Mesenchymal stem cell (in vitro differentiated cells and primary cell): ENCODE measurements around the gene FEM1B.

Source experiments
- DNase-seq: peaks from one replicate; pipeline ENCODE4 v3.0.0-alpha.2; 2013
- H2AFZ ChIP-seq: one replicate; pipeline ENCODE4 v1.6.1; 2013; ENCODE audit warnings: low read depth, mild to moderate bottlenecking, control low read depth, inconsistent platforms, low read length, moderate library complexity
- H2AK5ac ChIP-seq: 2 replicates; pipeline ENCODE4 v1.6.1; 2013; ENCODE audit warnings: low read length, moderate library complexity, mild to moderate bottlenecking, inconsistent platforms; ENCODE audit not compliant: severe bottlenecking
- H2BK120ac ChIP-seq: one replicate; pipeline ENCODE4 v1.6.1; 2013; ENCODE audit warnings: low read depth, mild to moderate bottlenecking, inconsistent platforms, low read length, moderate library complexity
- H2BK12ac ChIP-seq, 2 experiments: one replicate each; pipeline ENCODE4 v1.6.1; 2013; ENCODE audit warnings: inconsistent platforms in 2 of 2, low read length in 2 of 2, mild to moderate bottlenecking in 2 of 2, moderate library complexity in 2 of 2, control low read depth in 1 of 2
- H2BK15ac ChIP-seq: one replicate; pipeline ENCODE4 v1.6.1; 2013; ENCODE audit warnings: mild to moderate bottlenecking, low read depth, inconsistent platforms; ENCODE audit not compliant: poor library complexity, severe bottlenecking
- H2BK5ac ChIP-seq: 2 replicates; pipeline ENCODE4 v1.6.1; 2013; ENCODE audit warnings: low read depth, mild to moderate bottlenecking, low read length, control low read depth, inconsistent platforms; ENCODE audit not compliant: poor library complexity, severe bottlenecking
- H3K14ac ChIP-seq, 2 experiments: one replicate each; pipeline ENCODE4 v1.6.1; 2013; ENCODE audit warnings: inconsistent platforms in 2 of 2, low read length in 2 of 2, control low read depth in 1 of 2, mild to moderate bottlenecking in 1 of 2, moderate library complexity in 1 of 2
- H3K18ac ChIP-seq, 2 experiments: one replicate each; pipeline ENCODE4 v1.6.1; 2013; ENCODE audit warnings: inconsistent platforms in 2 of 2, low read length in 2 of 2, control low read depth in 1 of 2, low read depth in 1 of 2, mild to moderate bottlenecking in 1 of 2
- H3K23ac ChIP-seq, 2 experiments: one replicate each; pipeline ENCODE4 v1.6.1; 2013; ENCODE audit warnings: inconsistent platforms in 2 of 2, low read length in 2 of 2, mild to moderate bottlenecking in 2 of 2, moderate library complexity in 2 of 2, control low read depth in 1 of 2
- H3K27ac ChIP-seq: 2 replicates; pipeline ENCODE4 v1.5.1; 2013; ENCODE audit warnings: mild to moderate bottlenecking, moderate library complexity, low read length, control low read depth, inconsistent platforms; ENCODE audit not compliant: poor library complexity, severe bottlenecking
- H3K27me3 ChIP-seq, 2 experiments: 2 replicates each; pipeline versions ENCODE4 v1.6.1 to v1.7.0; 2013; ENCODE audit warnings: low read length in 2 of 2, mild to moderate bottlenecking in 2 of 2, moderate library complexity in 2 of 2, control low read depth in 1 of 2, inconsistent platforms in 1 of 2; ENCODE audit not compliant: control insufficient read depth in 1 of 2, insufficient read depth in 1 of 2
- H3K36me3 ChIP-seq, 2 experiments: 2 replicates each; pipeline versions ENCODE4 v1.6.1 to v1.7.0; 2013; ENCODE audit warnings: low read length in 2 of 2, control low read depth in 1 of 2, inconsistent platforms in 1 of 2, low read depth in 1 of 2, mild to moderate bottlenecking in 1 of 2; ENCODE audit not compliant: insufficient read depth in 2 of 2, control insufficient read depth in 1 of 2
- H3K4ac ChIP-seq, 2 experiments: one replicate each; pipeline ENCODE4 v1.6.1; 2013; ENCODE audit warnings: inconsistent platforms in 2 of 2, low read length in 2 of 2, mild to moderate bottlenecking in 2 of 2, moderate library complexity in 2 of 2, control low read depth in 1 of 2, low read depth in 1 of 2
- H3K4me1 ChIP-seq: 2 replicates; pipeline ENCODE4 v1.6.1; 2013; ENCODE audit warnings: low read depth, low read length, control low read depth; ENCODE audit not compliant: control insufficient read depth, insufficient read depth
- H3K4me2 ChIP-seq: 2 replicates; pipeline ENCODE4 v1.6.1; 2013; ENCODE audit warnings: low read length, mild to moderate bottlenecking, inconsistent platforms; ENCODE audit not compliant: poor library complexity, severe bottlenecking
- H3K4me3 ChIP-seq, 2 experiments: 2 replicates each; pipeline versions ENCODE4 v1.5.1 to v1.7.0; 2013; ENCODE audit warnings: low read length in 2 of 2, mild to moderate bottlenecking in 2 of 2, control low read depth in 1 of 2, low read depth in 1 of 2; ENCODE audit not compliant: insufficient read depth in 1 of 2
- H3K79me1 ChIP-seq: replicated peaks from 2 replicates; pipeline ENCODE4 v1.6.1; 2013; ENCODE audit warnings: mild to moderate bottlenecking, control low read depth, low read length, inconsistent platforms; ENCODE audit not compliant: poor library complexity, severe bottlenecking
- H3K9ac ChIP-seq: 2 replicates; pipeline ENCODE4 v1.7.0; 2013; ENCODE audit warnings: mild to moderate bottlenecking, low read length, moderate library complexity
- H3K9me3 ChIP-seq: 2 replicates; pipeline ENCODE4 v1.7.0; 2013; ENCODE audit warnings: mild to moderate bottlenecking, low read length; ENCODE audit not compliant: control insufficient read depth
- H4K8ac ChIP-seq: one replicate; pipeline ENCODE4 v1.6.1; 2013; ENCODE audit warnings: inconsistent platforms, mild to moderate bottlenecking, low read length, moderate library complexity
- H4K91ac ChIP-seq: one replicate; pipeline ENCODE4 v1.6.1; 2013; ENCODE audit warnings: mild to moderate bottlenecking, low read length, inconsistent platforms
- WGBS: methylation state at CpG from one replicate; pipeline ENCODE4 v1.1.7; 2013; ENCODE audit warnings: mixed read lengths; 5-methylcytosine and 5-hydroxymethylcytosine counted together

FEM1B gene

DNA sequence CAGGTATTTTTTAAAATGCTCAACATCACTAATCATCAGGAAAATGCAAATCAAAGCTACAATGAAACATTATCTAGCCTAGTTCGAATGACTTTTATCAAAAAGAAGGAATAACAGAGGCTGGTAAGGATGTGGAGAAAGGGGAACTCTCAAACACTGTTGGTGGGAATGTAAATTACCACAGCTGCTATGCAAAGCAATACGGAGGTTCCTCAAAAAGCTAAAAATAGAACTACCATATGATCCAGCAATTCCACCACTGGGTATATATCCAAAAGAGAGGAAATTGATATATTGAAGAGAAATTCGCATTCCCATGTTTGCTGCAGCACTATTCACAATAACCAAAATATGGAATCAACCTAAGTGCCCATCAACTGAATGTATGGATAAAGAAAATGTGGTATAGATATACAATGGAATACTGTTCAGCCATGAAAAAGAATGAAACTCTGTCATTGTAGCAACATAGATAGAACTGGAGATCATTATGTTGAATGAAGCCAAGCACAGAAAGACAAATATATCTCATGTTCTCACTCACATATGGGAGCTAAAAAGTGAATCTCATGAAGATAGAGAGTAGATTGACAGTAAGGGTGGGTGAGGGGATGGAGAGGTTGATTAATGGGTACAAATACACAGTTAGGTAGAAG is 28.4 kb upstream of the FEM1B start:
- H2AFZ ChIP-seq: no peak overlapping the region
- no peak overlapping the region for H3K14ac ChIP-seq
- H3K4me1 ChIP-seq: no peaks in the 10 kb centered on the region
- H2BK12ac ChIP-seq: no peak overlapping the region
- no peak overlapping the region for H3K27ac ChIP-seq
- no peak overlapping the region for H3K4ac ChIP-seq
- H3K9ac ChIP-seq: no peak overlapping the region
- no peaks in the 10 kb centered on the region for H3K27me3 ChIP-seq
- H4K91ac ChIP-seq: no peak overlapping the region
- no peak overlapping the region for H3K4me3 ChIP-seq
- H2AK5ac ChIP-seq: no peak overlapping the region
- H2BK120ac ChIP-seq: no peak overlapping the region
- DNase-seq: no peak
- no peak overlapping the region for H3K4me2 ChIP-seq
- no peaks in the 10 kb centered on the region for H3K79me1 ChIP-seq
- H3K9me3 ChIP-seq: peaks cover 9% of the 10 kb centered on the region
- H3K36me3 ChIP-seq: no peaks in the 10 kb centered on the region
- no peak overlapping the region for H3K18ac ChIP-seq
- no CpG with 5 or more reads among the region's 3 CpGs for WGBS
- no peak overlapping the region for H4K8ac ChIP-seq
- no peak overlapping the region for H2BK5ac ChIP-seq
- H2BK15ac ChIP-seq: no peak overlapping the region
- H3K23ac ChIP-seq: no peak overlapping the region

DNA sequence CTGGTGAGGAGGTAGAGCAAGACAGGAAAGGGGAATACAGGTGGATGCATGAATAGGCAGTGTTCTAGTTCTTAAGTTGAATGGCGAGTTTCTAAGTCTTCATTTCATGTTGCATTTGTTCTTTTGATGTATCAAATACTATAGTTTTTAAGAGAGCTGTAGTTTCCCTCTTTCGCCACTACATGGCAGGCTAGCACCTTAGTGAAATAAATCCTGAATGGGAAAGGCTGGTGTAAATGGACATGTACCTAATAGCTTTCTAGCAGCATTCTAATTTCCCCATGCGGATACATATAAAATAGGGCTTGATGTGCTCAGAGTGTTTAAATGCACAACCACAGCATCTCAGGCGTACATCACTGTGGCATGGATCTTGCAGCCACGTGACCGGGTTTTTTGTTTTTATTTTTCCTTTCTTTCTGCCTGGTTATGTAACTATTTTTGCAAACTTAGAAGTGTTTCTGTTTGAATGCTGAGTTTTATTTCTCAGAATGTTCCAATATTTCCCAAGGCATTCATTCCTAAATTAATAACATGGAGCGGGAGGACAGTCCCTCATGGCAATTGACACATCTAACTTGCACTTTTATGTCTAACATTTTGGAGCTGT is 24.5 kb upstream of the FEM1B start:
- Histone ChIP-seq H4K8ac (no peak overlapping the region), H3K9me3 (no peaks in the 10 kb centered on the region), H3K18ac (no peak overlapping the region), H3K4ac (no peak overlapping the region), H3K14ac (no peak overlapping the region), H2BK15ac (no peak overlapping the region), H3K27ac (no peak overlapping the region), H3K4me3 (peak overlapping the region in 1 of 2 experiments; percentile 48), H3K9ac (peak overlapping the region; percentile 48), H3K79me1 (no peaks in the 10 kb centered on the region), H3K36me3 (no peaks in the 10 kb centered on the region), H3K4me1 (peaks cover 6% of the 10 kb centered on the region), H4K91ac (no peak overlapping the region), H2AK5ac (no peak overlapping the region), H3K4me2 (no peak overlapping the region), H2BK12ac (no peak overlapping the region), H2BK120ac (no peak overlapping the region), H3K23ac (no peak overlapping the region), H3K27me3 (no peaks in the 10 kb centered on the region), H2BK5ac (no peak overlapping the region), H2AFZ (no peak overlapping the region)
- peak; percentile 81 for DNase-seq
- 36% methylated on average over 4 of the region's 7 CpGs for WGBS

DNA sequence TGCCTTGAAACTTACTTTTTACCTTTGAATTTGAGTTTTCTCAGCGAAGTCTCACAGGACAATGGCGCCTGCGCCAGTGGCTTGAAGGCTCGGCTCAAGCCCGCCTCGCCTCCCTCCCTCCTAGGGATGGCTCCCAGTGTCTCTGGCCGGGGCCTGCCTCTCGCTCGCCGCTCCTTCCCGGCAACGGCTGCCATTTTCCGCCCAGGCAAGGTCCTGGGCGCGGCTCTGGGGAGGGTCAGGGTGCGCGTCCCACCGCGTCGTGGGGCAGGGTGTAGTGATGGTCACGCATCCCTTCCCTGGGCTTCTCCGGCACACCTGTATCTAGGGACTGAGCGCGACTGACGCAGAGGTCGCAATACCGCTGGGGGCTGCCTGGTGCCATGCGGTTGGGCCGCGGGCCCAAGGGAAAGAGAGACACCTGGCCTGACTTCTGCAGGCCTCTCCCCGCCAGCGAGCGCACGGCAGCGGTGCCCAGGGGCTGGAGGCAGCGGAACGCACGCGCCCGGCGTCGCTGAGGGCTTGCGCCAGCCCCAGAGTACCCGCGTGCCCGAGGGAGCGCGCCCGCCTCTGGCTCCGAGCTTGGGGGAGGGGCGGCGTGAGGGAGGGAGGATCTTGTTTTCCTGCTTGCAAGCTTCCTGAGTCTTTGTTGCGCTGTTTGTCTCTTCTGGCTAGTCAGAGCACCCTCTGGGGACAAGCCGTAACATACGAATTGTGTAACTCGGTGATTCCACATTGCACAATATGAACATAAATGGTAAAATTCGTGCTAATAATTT is 20.7 kb upstream of the FEM1B start:
- Histone ChIP-seq H3K79me1 (no peaks in the 10 kb centered on the region), H2AFZ (peak overlapping the region; percentile 90), H2AK5ac (no peak overlapping the region), H3K4me3 (peak overlapping the region; percentile 52 to 85), H2BK15ac (peak overlapping the region; percentile 90), H2BK12ac (peak overlapping the region; percentile 6 to 57), H3K36me3 (no peaks in the 10 kb centered on the region), H2BK120ac (peak overlapping the region; percentile 71), H3K9me3 (no peaks in the 10 kb centered on the region), H4K91ac (peak overlapping the region; percentile 97), H3K18ac (peak overlapping the region; percentile 87 to 98), H3K27me3 (no peaks in the 10 kb centered on the region), H3K14ac (peak overlapping the region in 1 of 2 experiments; percentile 63), H4K8ac (peak overlapping the region; percentile 98), H3K23ac (peak overlapping the region in 1 of 2 experiments; percentile 64), H3K4me1 (peaks cover 7% of the 10 kb centered on the region), H3K4ac (peak overlapping the region; percentile 5 to 86), H3K27ac (no peak overlapping the region), H3K4me2 (peak overlapping the region; percentile 69), H3K9ac (peak overlapping the region; percentile 95), H2BK5ac (no peak overlapping the region)
- DNase-seq: peak; percentile 88
- 15% methylated on average over 51 of the region's 57 CpGs for WGBS

DNA sequence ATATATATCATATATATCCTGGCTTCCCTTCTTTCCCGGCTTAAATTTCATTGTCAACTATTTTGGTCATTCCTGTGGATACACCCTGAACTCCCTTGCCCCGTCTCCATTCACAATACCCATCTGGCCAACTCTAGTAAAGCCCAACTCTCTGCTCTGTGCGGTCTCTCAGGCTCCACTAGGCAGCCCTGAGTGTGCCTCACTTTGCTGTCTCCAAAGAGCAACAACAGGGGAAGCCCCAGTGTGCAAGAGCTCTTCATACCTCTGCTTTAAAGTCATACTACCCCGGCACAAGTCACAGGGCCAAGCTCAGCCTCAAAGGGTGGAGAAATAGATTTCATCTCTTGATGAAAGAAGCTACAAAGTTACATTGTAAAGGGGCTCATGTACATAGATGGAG is 18.9 kb upstream of the FEM1B start:
- Histone ChIP-seq H3K79me1 (no peaks in the 10 kb centered on the region), H2BK5ac (no peak overlapping the region), H3K18ac (no peak overlapping the region), H3K27me3 (no peaks in the 10 kb centered on the region), H3K4me1 (peaks cover 7% of the 10 kb centered on the region), H4K8ac (no peak overlapping the region), H3K4ac (no peak overlapping the region), H2AFZ (no peak overlapping the region), H3K27ac (no peak overlapping the region), H3K4me3 (peak overlapping the region in 1 of 2 experiments; percentile 10), H3K14ac (no peak overlapping the region), H3K23ac (no peak overlapping the region), H3K36me3 (no peaks in the 10 kb centered on the region), H2BK12ac (no peak overlapping the region), H2BK120ac (no peak overlapping the region), H3K9ac (peak overlapping the region; percentile 42), H4K91ac (no peak overlapping the region), H3K4me2 (no peak overlapping the region), H2AK5ac (no peak overlapping the region), H2BK15ac (no peak overlapping the region), H3K9me3 (no peaks in the 10 kb centered on the region)
- no peak for DNase-seq
- 96% methylated on average over 3 of the region's 4 CpGs for WGBS
